IMR-90 (cell line): ENCODE results near the gene XYLT2.

ENCODE experiments used
- RAD21 ChIP-seq: IDR thresholded peaks from 2 replicates; pipeline ENCODE4 v1.6.1; 2012; ENCODE audit warnings: low read length, improper control_type of control experiment
- TF ChIP-seq, protein P1 (sequence below): conservative IDR thresholded peaks from 2 replicates; pipeline ENCODE4 v1.5.1; 2012; ENCODE audit warnings: mild to moderate bottlenecking, low read depth, low read length, improper control_type of control experiment

GRCh38 chr17:50393700-50394099 lies 47.8 kb downstream of the XYLT2 start:
- TF ChIP-seq RAD21: no peak
- TF ChIP-seq, protein P1, sequence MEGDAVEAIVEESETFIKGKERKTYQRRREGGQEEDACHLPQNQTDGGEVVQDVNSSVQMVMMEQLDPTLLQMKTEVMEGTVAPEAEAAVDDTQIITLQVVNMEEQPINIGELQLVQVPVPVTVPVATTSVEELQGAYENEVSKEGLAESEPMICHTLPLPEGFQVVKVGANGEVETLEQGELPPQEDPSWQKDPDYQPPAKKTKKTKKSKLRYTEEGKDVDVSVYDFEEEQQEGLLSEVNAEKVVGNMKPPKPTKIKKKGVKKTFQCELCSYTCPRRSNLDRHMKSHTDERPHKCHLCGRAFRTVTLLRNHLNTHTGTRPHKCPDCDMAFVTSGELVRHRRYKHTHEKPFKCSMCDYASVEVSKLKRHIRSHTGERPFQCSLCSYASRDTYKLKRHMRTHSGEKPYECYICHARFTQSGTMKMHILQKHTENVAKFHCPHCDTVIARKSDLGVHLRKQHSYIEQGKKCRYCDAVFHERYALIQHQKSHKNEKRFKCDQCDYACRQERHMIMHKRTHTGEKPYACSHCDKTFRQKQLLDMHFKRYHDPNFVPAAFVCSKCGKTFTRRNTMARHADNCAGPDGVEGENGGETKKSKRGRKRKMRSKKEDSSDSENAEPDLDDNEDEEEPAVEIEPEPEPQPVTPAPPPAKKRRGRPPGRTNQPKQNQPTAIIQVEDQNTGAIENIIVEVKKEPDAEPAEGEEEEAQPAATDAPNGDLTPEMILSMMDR: no peak
